HG03354 (cell line): ENCODE data around the gene TTC7B.

Source experiments
- ATAC-seq: cut with Tn5 transposase; IDR thresholded peaks from one replicate; pipeline ENCODE4 v1.9.1; 2021; ENCODE audit warnings: mild to moderate bottlenecking; ENCODE audit not compliant: unreplicated experiment, poor library complexity, severe bottlenecking

The TTC7B gene

DNA sequence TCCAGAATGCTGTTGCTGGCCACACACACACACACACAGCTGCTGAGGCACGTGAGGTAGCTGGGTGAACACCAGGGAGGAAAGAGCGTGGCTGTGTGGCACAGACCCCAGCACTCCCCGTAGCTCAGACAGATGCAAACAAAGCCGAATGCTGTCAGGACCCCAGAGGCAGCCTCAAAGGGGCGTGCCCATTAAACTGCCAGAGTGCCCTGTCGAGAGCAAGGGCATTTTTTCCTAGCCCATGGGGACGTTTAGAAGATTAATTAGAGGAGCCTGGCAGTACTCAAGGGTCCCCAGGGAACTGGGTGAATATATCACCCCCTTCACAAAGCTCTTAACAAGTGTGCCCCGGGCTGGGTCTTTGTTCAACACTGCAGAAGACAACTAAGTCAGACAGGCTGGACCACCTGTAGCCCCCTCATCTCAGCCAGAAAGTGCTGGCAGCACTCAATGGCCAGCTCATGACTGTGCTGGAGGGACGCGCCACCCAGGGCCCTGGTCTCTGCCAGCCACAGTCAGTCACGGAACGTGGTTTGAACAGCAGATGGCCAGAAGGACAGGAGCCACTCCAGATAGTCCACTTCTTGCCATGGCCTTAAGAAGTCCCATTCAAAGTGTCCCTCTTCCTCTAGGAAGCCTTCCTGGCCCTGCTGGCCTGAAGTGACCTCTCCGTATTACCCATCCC is 37.5 kb downstream of the TTC7B start:
- ATAC-seq = no peak

GRCh38 chr14:90777830-90778485 is 38.3 kb downstream of the TTC7B start:
- ATAC-seq = no peak

- ATAC-seq = no peak
These were observed 38.9 kb downstream of the TTC7B start for GRCh38 chr14:90777358-90777757.

DNA sequence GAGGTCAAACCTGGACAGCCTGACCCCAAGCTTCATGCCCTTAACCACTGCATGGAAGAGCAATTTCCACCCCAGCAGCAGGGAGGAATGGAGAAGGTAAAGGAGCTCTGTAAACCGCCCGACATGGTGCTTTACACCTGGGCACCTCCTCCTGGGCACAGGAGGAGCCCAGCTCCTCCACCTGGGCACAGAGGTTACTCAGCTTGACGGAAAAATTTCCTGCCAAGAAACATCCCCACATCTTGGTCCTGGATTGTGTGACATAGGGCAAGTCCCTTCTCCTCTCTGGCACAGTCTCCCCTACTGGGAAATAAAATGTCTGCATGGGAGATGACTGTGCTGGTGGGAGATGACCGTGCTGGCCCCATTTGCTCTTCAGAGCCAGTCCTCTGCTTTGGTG is 40.8 kb downstream of the TTC7B start:
- ATAC-seq = no peak

DNA sequence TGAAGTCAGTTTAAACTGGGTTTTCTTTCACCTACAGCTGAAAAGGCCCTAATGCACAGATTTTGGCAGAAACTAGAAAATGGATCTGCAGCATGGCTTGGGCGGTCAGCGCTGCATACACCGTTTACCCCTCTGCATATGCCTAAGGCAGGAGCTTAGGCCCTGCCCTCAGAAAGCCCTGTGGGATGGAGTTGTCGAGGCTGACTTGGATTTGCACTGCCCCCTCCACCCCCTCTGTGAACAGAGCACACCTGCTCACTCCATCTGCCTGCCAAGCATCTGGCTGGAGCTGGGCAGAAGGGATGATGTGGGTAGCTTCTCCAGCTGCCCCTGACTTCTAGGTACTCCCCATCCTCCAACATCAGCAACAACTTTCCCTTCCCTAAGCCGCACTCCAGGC is 41.9 kb downstream of the TTC7B start:
- no peak for ATAC-seq

DNA sequence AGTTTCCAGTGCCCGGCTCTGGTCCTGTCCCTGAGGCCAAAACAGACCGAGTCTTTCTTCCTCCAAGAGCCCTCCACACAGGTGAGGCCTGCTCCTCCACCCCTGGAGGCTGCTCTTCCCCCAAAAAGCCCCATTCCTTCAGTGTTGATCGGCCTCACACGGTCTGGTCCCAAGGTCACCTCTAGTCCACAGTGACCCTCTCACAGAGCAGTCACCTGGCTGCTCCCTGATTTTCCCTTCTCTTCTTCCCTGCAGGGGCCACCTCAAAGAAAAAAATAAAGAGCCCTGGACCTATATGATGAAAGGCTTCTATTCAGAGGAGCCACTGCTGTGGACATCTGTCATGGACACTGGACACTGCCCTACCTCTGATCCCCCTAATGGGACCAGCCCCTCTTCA is 42.5 kb downstream of the TTC7B start:
- no peak for ATAC-seq

DNA sequence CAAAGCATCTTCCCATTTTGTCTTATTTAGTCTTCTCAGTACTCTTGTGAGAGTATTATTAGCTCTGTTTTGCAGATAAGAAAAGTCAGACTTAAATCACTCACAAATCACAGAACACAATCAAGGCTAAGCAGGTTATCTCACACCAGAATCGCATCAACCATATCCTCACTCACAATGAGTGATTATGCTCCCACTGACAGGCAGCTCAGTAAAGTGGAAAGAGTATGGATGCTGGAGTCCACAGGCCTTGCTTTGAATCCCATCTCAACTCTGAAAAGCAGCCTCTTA is 43.1 kb downstream of the TTC7B start:
- no peak for ATAC-seq

GRCh38 chr14:90767899-90768298 is 48.3 kb downstream of the TTC7B start:
- no peak for ATAC-seq

GRCh38 chr14:90760591-90761316 is 55.5 kb downstream of the TTC7B start:
- ATAC-seq = no peak

DNA sequence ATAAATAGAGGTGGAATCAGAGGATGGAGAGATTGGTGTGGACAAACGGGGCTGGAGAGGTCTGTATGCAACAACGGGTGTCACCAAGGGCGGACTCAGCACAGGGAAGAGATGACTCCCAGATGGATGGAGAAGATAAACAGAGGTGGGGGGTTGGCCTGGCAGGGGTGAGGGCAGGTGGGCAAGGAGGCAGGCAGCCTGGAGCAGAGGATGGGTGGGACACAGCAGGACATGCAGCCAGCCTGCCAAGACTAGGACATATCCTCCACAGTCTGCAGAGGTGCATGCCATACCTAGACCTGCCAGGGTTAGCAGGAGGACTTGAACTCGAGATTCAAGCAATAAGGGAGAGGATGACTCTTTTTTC is 56.2 kb downstream of the TTC7B start:
- no peak for ATAC-seq

- peak; percentile 49 for ATAC-seq
These were observed 56.7 kb downstream of the TTC7B start for GRCh38 chr14:90759370-90760077.

DNA sequence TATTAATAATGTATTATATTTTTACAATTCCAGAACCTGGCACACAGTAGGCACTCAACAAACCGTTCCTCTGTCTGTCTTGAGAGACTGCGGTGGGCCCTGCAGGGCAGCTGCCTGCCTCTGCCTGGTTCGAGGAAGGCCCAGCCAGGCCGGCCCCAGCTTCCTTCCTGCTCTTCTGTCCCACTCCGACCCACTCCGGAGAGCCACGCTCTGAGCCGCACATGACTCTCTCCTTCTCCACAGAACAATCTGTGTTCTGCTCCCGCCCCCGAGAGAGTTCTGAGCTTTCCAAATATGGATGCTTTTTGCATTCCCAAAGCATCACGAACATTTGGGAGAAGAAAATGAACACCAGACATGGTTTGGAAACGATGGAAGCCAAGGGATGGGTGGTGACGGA is 57.3 kb downstream of the TTC7B start:
- peak; percentile 37 for ATAC-seq

DNA sequence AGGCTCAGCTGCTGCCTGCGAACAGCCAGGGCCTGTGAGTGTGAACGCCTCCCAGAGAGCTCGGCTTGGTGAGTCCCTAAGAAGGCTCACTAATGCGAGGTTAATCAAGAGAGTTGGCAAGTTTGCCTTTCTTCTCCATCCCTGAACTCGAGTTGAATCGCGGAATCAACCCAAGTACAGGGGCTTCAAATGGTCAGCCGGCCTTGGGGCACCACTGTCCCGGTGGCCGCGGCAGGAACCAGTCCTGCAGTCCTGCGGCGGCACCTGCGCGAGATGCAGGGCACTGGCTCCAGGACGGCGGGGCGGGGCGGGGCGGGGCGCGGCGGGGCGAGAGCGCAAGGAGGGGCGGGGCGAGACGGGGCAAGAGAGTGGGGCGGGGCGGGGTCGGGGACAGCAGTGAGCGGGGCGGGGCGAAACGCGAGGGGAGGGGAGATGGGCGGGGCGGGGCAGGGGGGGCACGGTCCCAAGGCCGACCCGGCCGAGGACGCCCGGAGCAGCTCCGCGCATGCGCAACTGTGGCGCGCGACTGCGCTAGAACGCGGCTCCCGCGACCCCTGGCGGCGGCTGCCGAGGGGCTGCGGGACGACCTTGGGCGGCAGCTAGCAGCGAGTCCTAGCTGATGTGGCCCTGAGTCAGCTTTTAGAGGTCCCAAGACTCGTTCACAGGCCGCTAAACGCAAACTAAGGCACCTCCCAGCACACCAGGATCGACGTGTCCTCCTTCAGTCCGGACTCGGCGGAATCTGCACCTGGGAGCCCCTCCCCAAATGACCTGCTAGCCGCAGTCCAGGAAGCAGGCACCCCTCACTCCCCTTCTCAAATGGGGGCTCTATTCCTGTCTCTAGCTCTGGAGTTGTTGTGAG is 58.0 kb downstream of the TTC7B start:
- peak; percentile 87 for ATAC-seq

DNA sequence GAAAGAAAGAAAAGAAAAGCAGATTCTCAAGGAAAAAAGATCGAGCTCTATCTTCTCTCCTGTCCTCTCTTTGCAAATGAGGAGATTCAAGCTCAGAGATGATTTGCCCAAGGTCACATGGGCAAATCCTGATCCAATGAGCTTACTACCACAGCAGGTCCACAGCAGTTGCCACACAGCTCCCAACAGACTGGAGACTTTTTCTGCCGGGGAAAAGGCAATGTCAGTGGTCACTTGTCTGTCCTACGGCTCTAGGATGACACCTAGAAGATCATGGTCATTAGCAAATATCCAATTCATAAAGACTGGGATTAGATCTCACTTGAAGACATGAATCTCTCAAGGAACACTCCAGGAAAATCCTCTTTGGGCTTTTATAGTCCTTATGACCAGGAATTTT is 58.8 kb downstream of the TTC7B start:
- ATAC-seq = no peak

DNA sequence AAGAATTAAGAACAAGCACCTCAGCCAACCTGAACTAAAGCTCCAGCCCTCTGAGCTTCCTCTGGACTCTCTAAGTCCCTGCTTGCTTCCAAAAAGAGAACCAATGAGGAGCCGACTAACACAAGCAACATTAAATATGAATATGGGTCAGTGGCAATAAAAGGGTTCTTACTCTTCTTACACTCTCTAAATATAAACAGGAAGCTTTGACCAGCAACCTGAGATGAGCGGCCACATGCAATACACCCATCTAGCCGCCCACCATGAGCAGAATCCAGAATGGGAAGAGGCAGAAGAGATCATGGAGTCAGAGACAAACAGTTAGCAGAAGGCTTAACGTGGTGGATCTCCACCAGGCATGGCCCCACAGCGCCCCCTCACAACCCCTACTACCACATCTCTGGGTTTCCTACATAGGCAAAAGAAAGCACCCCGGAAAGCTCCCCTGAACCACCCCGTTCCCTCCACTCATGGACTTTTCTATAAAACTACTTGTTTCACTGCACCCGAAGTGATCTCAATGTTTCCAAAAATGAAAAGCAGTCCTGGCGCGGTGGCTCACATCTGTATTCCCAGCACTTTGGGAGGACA is 59.4 kb downstream of the TTC7B start:
- ATAC-seq = no peak

DNA sequence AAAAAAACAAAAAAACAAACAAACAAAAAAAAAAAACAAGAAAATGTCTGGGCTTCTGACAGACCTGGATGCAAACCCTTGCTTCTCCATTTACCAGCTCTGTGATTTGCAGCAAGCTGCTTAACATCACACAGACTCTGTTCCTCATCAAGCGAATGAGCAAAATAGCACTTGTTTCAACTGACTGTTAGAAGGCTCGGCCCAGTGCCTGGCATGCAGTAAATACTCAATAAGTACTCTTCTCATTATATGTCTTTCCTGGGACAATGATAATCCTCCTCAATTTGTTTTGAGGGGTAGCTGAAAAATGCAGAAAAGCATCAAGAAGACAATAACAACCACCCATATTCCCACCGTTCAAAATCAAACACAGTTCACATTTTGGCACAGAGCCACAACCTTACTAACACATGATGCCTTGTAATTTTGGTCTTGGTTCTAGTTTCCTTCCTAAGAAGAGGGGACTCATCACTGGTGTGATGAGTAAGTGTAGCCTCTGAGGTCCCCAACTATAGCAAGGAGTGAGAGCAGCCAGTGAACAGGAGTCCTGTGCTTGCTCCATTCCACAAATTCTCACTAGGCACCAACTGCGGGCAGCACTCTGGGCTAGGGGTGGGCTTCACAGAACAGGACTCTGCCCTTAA is 60.4 kb downstream of the TTC7B start:
- no peak for ATAC-seq

DNA sequence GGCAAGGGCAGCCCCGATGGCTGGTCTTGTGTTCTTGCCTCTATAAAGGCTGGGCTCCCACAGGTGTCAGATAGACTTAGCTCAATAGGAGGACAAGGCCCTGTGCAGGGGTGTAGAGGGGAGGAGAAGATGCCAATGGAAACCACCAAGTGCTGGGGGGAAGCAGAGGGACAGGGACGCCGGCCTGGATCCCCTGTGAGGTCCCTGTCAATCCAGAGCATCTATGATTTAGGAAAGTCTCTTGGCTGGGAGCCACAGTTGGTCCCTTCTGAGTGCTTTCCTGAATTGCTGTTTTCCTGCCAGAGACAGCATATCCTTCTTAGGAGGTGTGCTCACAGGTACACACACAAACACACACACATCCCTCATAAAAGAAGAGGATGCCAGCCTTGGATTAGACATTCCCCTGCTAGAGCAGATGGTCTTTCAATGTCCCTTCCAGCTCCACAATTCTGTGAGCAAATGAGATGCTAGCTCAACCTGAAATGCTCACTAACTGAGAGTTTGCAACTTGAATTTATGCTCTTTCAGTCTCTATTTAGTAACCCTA is 62.7 kb downstream of the TTC7B start:
- no peak for ATAC-seq

- no peak for ATAC-seq
These were observed 65.5 kb downstream of the TTC7B start for GRCh38 chr14:90750701-90751100.

- ATAC-seq = no peak
These were observed 66.0 kb downstream of the TTC7B start for GRCh38 chr14:90750191-90750590.
